H9 (cell line): Measurements from ENCODE around the gene TRMT1. TPM values are rescaled to one million over a fixed set of nuclear protein-coding genes. Genes with fewer than 3 reads are reported as not detected.

Experiments used
- DNase-seq: peaks from one replicate; pipeline ENCODE4 v3.0.0-alpha.2; 2017
- H2AFZ ChIP-seq: one replicate; pipeline ENCODE4 v1.6.1; 2013; ENCODE audit warnings: mild to moderate bottlenecking, low read length, control low read depth, moderate library complexity
- H2AK5ac ChIP-seq: 2 replicates; pipeline ENCODE4 v1.6.1; 2013; ENCODE audit warnings: low read length, control low read depth, mixed read lengths; ENCODE audit not compliant: insufficient read length
- H2BK120ac ChIP-seq: one replicate; pipeline ENCODE4 v1.6.1; 2013; ENCODE audit warnings: low read depth, mild to moderate bottlenecking, low read length, control low read depth, inconsistent platforms; ENCODE audit not compliant: poor library complexity, severe bottlenecking
- H2BK12ac ChIP-seq: 2 replicates; pipeline ENCODE4 v1.6.1; 2013; ENCODE audit warnings: low read length, control low read depth, mixed read lengths, low read depth; ENCODE audit not compliant: insufficient read length
- H2BK15ac ChIP-seq: 2 replicates; pipeline ENCODE4 v1.6.1; 2013; ENCODE audit warnings: low read depth, low read length, control low read depth
- H2BK20ac ChIP-seq: one replicate; pipeline ENCODE4 v1.6.1; 2013; ENCODE audit warnings: low read depth, mild to moderate bottlenecking, low read length, control low read depth, inconsistent platforms; ENCODE audit not compliant: poor library complexity, severe bottlenecking
- H2BK5ac ChIP-seq: 2 replicates; pipeline ENCODE4 v1.6.1; 2013; ENCODE audit warnings: low read length, control low read depth, mixed read lengths; ENCODE audit not compliant: insufficient read length
- H3K14ac ChIP-seq: 2 replicates; pipeline ENCODE4 v1.6.1; 2013; ENCODE audit warnings: low read length, control low read depth; ENCODE audit not compliant: insufficient read depth
- H3K18ac ChIP-seq: 2 replicates; pipeline ENCODE4 v1.6.1; 2013; ENCODE audit warnings: low read depth, mild to moderate bottlenecking, mixed read lengths, low read length, control low read depth; ENCODE audit not compliant: insufficient read length
- H3K23ac ChIP-seq: 2 replicates; pipeline ENCODE4 v1.6.1; 2013; ENCODE audit warnings: low read length, control low read depth, mixed read lengths, low read depth; ENCODE audit not compliant: insufficient read length
- H3K23me2 ChIP-seq: 2 replicates; pipeline ENCODE4 v1.6.1; 2013; ENCODE audit warnings: low read depth, mild to moderate bottlenecking, mixed read lengths, low read length, control low read depth; ENCODE audit not compliant: insufficient read length, poor library complexity, severe bottlenecking
- H3K27ac ChIP-seq: 2 replicates; pipeline ENCODE4 v1.5.1; 2013; ENCODE audit warnings: low read length, control low read depth, mixed read lengths, low read depth; ENCODE audit not compliant: insufficient read length
- H3K27me3 ChIP-seq: 2 replicates; pipeline ENCODE4 v1.6.1; 2013; ENCODE audit warnings: low read length, control low read depth, inconsistent platforms; ENCODE audit not compliant: insufficient read depth
- H3K4ac ChIP-seq: 2 replicates; pipeline ENCODE4 v1.6.1; 2013; ENCODE audit warnings: low read depth, mild to moderate bottlenecking, control low read depth, inconsistent platforms, low read length, moderate library complexity
- H3K4me1 ChIP-seq: 2 replicates; pipeline ENCODE4 v1.6.1; 2013; ENCODE audit warnings: low read length, control low read depth, inconsistent platforms; ENCODE audit not compliant: insufficient read depth
- H3K4me2 ChIP-seq: 2 replicates; pipeline ENCODE4 v1.6.1; 2013; ENCODE audit warnings: low read length, control low read depth, mixed read lengths; ENCODE audit not compliant: insufficient read length, insufficient read depth
- H3K56ac ChIP-seq: 2 replicates; pipeline ENCODE4 v1.6.1; 2013; ENCODE audit warnings: low read depth, mild to moderate bottlenecking, mixed read lengths, low read length, control low read depth; ENCODE audit not compliant: insufficient read length
- H3K79me1 ChIP-seq: 2 replicates; pipeline ENCODE4 v1.6.1; 2013; ENCODE audit warnings: low read depth, mild to moderate bottlenecking, moderate library complexity, low read length, control low read depth, inconsistent platforms; ENCODE audit not compliant: insufficient read depth, poor library complexity, severe bottlenecking
- H3K79me2 ChIP-seq: 2 replicates; pipeline ENCODE4 v1.6.1; 2013; ENCODE audit warnings: low read length, control low read depth, inconsistent platforms; ENCODE audit not compliant: insufficient read depth
- H3K9ac ChIP-seq: 2 replicates; pipeline ENCODE4 v1.6.1; 2013; ENCODE audit warnings: low read length, control low read depth, mixed read lengths; ENCODE audit not compliant: insufficient read length; ENCODE audit errors: extremely low read depth
- H3K9me3 ChIP-seq: one replicate; pipeline ENCODE4 v1.6.1; 2013; ENCODE audit warnings: low read depth, low read length, inconsistent platforms; ENCODE audit not compliant: control insufficient read depth
- H3T11ph ChIP-seq: one replicate; pipeline ENCODE4 v1.6.1; 2013; ENCODE audit warnings: mild to moderate bottlenecking, low read length, control low read depth, inconsistent platforms
- H4K20me1 ChIP-seq: one replicate; pipeline ENCODE4 v1.6.1; 2013; ENCODE audit not compliant: control insufficient read depth, insufficient read length, insufficient read depth
- H4K5ac ChIP-seq: 2 replicates; pipeline ENCODE4 v1.6.1; 2013; ENCODE audit warnings: low read depth, mild to moderate bottlenecking, mixed read lengths, low read length, control low read depth; ENCODE audit not compliant: insufficient read length
- H4K8ac ChIP-seq: replicated peaks from 2 replicates; pipeline ENCODE4 v1.6.1; 2013; ENCODE audit warnings: low read length, control low read depth, mixed read lengths, low read depth; ENCODE audit not compliant: insufficient read length
- H4K91ac ChIP-seq: 2 replicates; pipeline ENCODE4 v1.6.1; 2013; ENCODE audit warnings: low read depth, mild to moderate bottlenecking, moderate library complexity, mixed read lengths, low read length, control low read depth; ENCODE audit not compliant: insufficient read length
- H3K27ac Mint-ChIP-seq, 3 experiments: 2 replicates in 2 of 3; 3 replicates in 1 of 3; pipeline ENCODE4 v1.8.0; 2020 to 2021; ENCODE audit warnings: mixed read lengths in 3 of 3, mild to moderate bottlenecking in 1 of 3, moderate library complexity in 1 of 3
- H3K27me3 Mint-ChIP-seq: 2 replicates; pipeline ENCODE4 v1.8.0; 2021; ENCODE audit warnings: low read depth, mild to moderate bottlenecking, moderate library complexity, mixed read lengths
- H3K36me3 Mint-ChIP-seq, 3 experiments: 2 replicates in 2 of 3; 3 replicates in 1 of 3; pipeline ENCODE4 v1.8.0; 2020 to 2021; ENCODE audit warnings: low read depth in 3 of 3, mixed read lengths in 3 of 3; ENCODE audit not compliant: insufficient read depth in 1 of 3
- H3K4me1 Mint-ChIP-seq, 2 experiments: 2 replicates each; pipeline ENCODE4 v1.8.0; 2020; ENCODE audit warnings: mixed read lengths in 2 of 2
- H3K4me3 Mint-ChIP-seq, 2 experiments: 2 replicates in 1 of 2; 3 replicates in 1 of 2; pipeline ENCODE4 v1.8.0; 2020 to 2021; ENCODE audit warnings: mild to moderate bottlenecking in 2 of 2, mixed read lengths in 2 of 2, moderate library complexity in 1 of 2
- H3K9me3 Mint-ChIP-seq, 2 experiments: 2 replicates in 1 of 2; 3 replicates in 1 of 2; pipeline ENCODE4 v1.8.0; 2020; ENCODE audit warnings: mild to moderate bottlenecking in 2 of 2, mixed read lengths in 2 of 2, moderate library complexity in 1 of 2
- WGBS: extraction: QIAGEN DNeasy Blood & Tissue Kit; methylation state at CpG from one replicate; pipeline ENCODE4 v1.1.7; 2013; ENCODE audit warnings: missing lambda C conversion rate, low lambda C conversion rate, mixed read lengths; ENCODE audit not compliant: insufficient read length; ENCODE audit errors: extremely low coverage; 5-methylcytosine and 5-hydroxymethylcytosine counted together
- total RNA-seq: library from RNA; stranded (reverse); gene quantifications from 2 replicates; pipeline ENCODE4 v1.2.1, GENCODE V29; 2021
- TF ChIP-seq, protein P1 (sequence below): fragments of 200-600 bp; sonication (generic); conservative IDR thresholded peaks from 3 replicates; pipeline ENCODE4 v1.8.0; 2021; ENCODE audit warnings: antibody characterized with exemption, mild to moderate bottlenecking

The TRMT1 gene
- total RNA-seq, 1 experiment from 2014 or later = 95.7 TPM

DNA sequence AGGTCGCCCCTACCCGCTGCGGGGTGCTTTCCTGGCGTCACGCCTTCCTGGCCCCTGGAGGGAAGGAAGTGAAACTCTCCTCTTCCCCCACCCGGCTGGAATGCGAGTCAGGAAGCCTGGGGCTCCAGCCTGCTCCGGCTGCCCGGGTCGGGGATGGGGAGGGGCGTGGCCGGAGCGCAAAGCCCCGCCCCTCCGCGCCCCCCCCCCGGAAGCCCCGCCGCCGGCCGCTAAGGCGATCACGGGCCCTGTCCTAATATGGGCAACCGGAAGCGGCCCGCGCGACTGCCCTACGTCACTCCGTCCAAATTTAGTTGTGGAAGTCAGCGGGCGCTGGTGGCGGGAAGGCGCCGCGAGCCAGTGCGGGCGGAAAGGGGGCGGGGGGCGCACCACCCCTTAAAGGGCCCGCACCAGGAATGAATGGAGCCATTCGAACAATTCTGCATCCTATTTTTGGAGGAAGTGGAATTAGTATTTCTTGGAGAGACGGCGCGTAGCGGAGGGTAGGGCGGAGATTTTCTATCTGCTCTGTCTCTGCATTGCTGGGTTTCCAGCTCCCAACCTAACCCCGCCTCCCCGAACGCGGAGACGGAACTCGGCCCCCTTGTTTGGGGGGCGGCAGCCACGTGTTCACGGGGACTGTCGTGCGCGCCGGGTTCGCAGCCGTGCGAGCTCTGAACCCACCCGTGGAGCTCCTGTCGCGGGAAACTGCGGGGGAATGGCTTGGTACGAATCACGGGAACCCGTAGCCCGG, 35.2 kb upstream of the TRMT1 start:
- Histone ChIP-seq H2BK5ac (no peak overlapping the region), H3K23me2 (peaks cover 22% of the 10 kb centered on the region), H3K27ac (peak overlapping the region; percentile 89), H3K27me3 (no peaks in the 10 kb centered on the region), H4K5ac (peak overlapping the region; percentile 4), H4K20me1 (no peaks in the 10 kb centered on the region), H3K4ac (peak overlapping the region; percentile 95; the same call in 1 of the 2 replicates), H3K79me1 (no peaks in the 10 kb centered on the region), H3K56ac (peak overlapping the region; percentile 15), H3K9me3 (no peaks in the 10 kb centered on the region), H3K23ac (no peak overlapping the region), H3K18ac (peak overlapping the region; percentile 96), H4K8ac (no peak overlapping the region), H2AFZ (no peak overlapping the region), H2BK120ac (peak overlapping the region; percentile 97), H2BK20ac (no peak overlapping the region), H2BK15ac (no peak overlapping the region; the same call in 1 of the 2 replicates), H3K4me2 (peak overlapping the region; percentile 78), H3T11ph (peak overlapping the region; percentile 69), H3K14ac (peak overlapping the region; percentile 86), H3K4me1 (no peaks in the 10 kb centered on the region; the same call in 1 of the 2 replicates), H2BK12ac (peak overlapping the region; percentile 71), H3K79me2 (peaks cover 17% of the 10 kb centered on the region; the same call in 1 of the 2 replicates), H4K91ac (peak overlapping the region; percentile 87), H3K9ac (peak overlapping the region; percentile 90), H2AK5ac (no peak overlapping the region)
- Mint-ChIP-seq H3K4me1 (peaks cover 19 to 22% of the 10 kb centered on the region in 2 experiments), H3K27ac (peak overlapping the region; percentile 98 to 100 (median 100)), H3K27me3 (peaks cover 12% of the 10 kb centered on the region), H3K4me3 (peak overlapping the region; percentile 97 to 98), H3K9me3 (peaks cover 8 to 9% of the 10 kb centered on the region in 2 experiments; a peak in 4 of 5 replicates), H3K36me3 (peaks cover 17 to 23% (median 18%) of the 10 kb centered on the region in 3 experiments)
- DNase-seq = peak; percentile 98
- TF ChIP-seq, protein P1, sequence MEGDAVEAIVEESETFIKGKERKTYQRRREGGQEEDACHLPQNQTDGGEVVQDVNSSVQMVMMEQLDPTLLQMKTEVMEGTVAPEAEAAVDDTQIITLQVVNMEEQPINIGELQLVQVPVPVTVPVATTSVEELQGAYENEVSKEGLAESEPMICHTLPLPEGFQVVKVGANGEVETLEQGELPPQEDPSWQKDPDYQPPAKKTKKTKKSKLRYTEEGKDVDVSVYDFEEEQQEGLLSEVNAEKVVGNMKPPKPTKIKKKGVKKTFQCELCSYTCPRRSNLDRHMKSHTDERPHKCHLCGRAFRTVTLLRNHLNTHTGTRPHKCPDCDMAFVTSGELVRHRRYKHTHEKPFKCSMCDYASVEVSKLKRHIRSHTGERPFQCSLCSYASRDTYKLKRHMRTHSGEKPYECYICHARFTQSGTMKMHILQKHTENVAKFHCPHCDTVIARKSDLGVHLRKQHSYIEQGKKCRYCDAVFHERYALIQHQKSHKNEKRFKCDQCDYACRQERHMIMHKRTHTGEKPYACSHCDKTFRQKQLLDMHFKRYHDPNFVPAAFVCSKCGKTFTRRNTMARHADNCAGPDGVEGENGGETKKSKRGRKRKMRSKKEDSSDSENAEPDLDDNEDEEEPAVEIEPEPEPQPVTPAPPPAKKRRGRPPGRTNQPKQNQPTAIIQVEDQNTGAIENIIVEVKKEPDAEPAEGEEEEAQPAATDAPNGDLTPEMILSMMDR = no peak
- WGBS = no CpG with 5 or more reads among the region's 71 CpGs
